H9 (cell line): ENCODE results near the gene WHRN. TPM values are rescaled to one million over a fixed set of nuclear protein-coding genes. Genes with fewer than 3 reads are reported as not detected.

Source experiments
- DNase-seq: peaks from one replicate; pipeline ENCODE4 v3.0.0-alpha.2; 2017
- H2AFZ ChIP-seq: one replicate; pipeline ENCODE4 v1.6.1; 2013; ENCODE audit warnings: mild to moderate bottlenecking, low read length, control low read depth, moderate library complexity
- H2AK5ac ChIP-seq: 2 replicates; pipeline ENCODE4 v1.6.1; 2013; ENCODE audit warnings: low read length, control low read depth, mixed read lengths; ENCODE audit not compliant: insufficient read length
- H2BK120ac ChIP-seq: one replicate; pipeline ENCODE4 v1.6.1; 2013; ENCODE audit warnings: low read depth, mild to moderate bottlenecking, low read length, control low read depth, inconsistent platforms; ENCODE audit not compliant: poor library complexity, severe bottlenecking
- H2BK12ac ChIP-seq: 2 replicates; pipeline ENCODE4 v1.6.1; 2013; ENCODE audit warnings: low read length, control low read depth, mixed read lengths, low read depth; ENCODE audit not compliant: insufficient read length
- H2BK15ac ChIP-seq: 2 replicates; pipeline ENCODE4 v1.6.1; 2013; ENCODE audit warnings: low read depth, low read length, control low read depth
- H2BK20ac ChIP-seq: one replicate; pipeline ENCODE4 v1.6.1; 2013; ENCODE audit warnings: low read depth, mild to moderate bottlenecking, low read length, control low read depth, inconsistent platforms; ENCODE audit not compliant: poor library complexity, severe bottlenecking
- H2BK5ac ChIP-seq: 2 replicates; pipeline ENCODE4 v1.6.1; 2013; ENCODE audit warnings: low read length, control low read depth, mixed read lengths; ENCODE audit not compliant: insufficient read length
- H3K14ac ChIP-seq: 2 replicates; pipeline ENCODE4 v1.6.1; 2013; ENCODE audit warnings: low read length, control low read depth; ENCODE audit not compliant: insufficient read depth
- H3K18ac ChIP-seq: 2 replicates; pipeline ENCODE4 v1.6.1; 2013; ENCODE audit warnings: low read depth, mild to moderate bottlenecking, mixed read lengths, low read length, control low read depth; ENCODE audit not compliant: insufficient read length
- H3K23ac ChIP-seq: 2 replicates; pipeline ENCODE4 v1.6.1; 2013; ENCODE audit warnings: low read length, control low read depth, mixed read lengths, low read depth; ENCODE audit not compliant: insufficient read length
- H3K23me2 ChIP-seq: 2 replicates; pipeline ENCODE4 v1.6.1; 2013; ENCODE audit warnings: low read depth, mild to moderate bottlenecking, mixed read lengths, low read length, control low read depth; ENCODE audit not compliant: insufficient read length, poor library complexity, severe bottlenecking
- H3K27ac ChIP-seq: 2 replicates; pipeline ENCODE4 v1.5.1; 2013; ENCODE audit warnings: low read length, control low read depth, mixed read lengths, low read depth; ENCODE audit not compliant: insufficient read length
- H3K27me3 ChIP-seq: 2 replicates; pipeline ENCODE4 v1.6.1; 2013; ENCODE audit warnings: low read length, control low read depth, inconsistent platforms; ENCODE audit not compliant: insufficient read depth
- H3K4ac ChIP-seq: 2 replicates; pipeline ENCODE4 v1.6.1; 2013; ENCODE audit warnings: low read depth, mild to moderate bottlenecking, control low read depth, inconsistent platforms, low read length, moderate library complexity
- H3K4me1 ChIP-seq: 2 replicates; pipeline ENCODE4 v1.6.1; 2013; ENCODE audit warnings: low read length, control low read depth, inconsistent platforms; ENCODE audit not compliant: insufficient read depth
- H3K4me2 ChIP-seq: 2 replicates; pipeline ENCODE4 v1.6.1; 2013; ENCODE audit warnings: low read length, control low read depth, mixed read lengths; ENCODE audit not compliant: insufficient read length, insufficient read depth
- H3K56ac ChIP-seq: 2 replicates; pipeline ENCODE4 v1.6.1; 2013; ENCODE audit warnings: low read depth, mild to moderate bottlenecking, mixed read lengths, low read length, control low read depth; ENCODE audit not compliant: insufficient read length
- H3K79me1 ChIP-seq: 2 replicates; pipeline ENCODE4 v1.6.1; 2013; ENCODE audit warnings: low read depth, mild to moderate bottlenecking, moderate library complexity, low read length, control low read depth, inconsistent platforms; ENCODE audit not compliant: insufficient read depth, poor library complexity, severe bottlenecking
- H3K79me2 ChIP-seq: 2 replicates; pipeline ENCODE4 v1.6.1; 2013; ENCODE audit warnings: low read length, control low read depth, inconsistent platforms; ENCODE audit not compliant: insufficient read depth
- H3K9ac ChIP-seq: 2 replicates; pipeline ENCODE4 v1.6.1; 2013; ENCODE audit warnings: low read length, control low read depth, mixed read lengths; ENCODE audit not compliant: insufficient read length; ENCODE audit errors: extremely low read depth
- H3K9me3 ChIP-seq: one replicate; pipeline ENCODE4 v1.6.1; 2013; ENCODE audit warnings: low read depth, low read length, inconsistent platforms; ENCODE audit not compliant: control insufficient read depth
- H3T11ph ChIP-seq: one replicate; pipeline ENCODE4 v1.6.1; 2013; ENCODE audit warnings: mild to moderate bottlenecking, low read length, control low read depth, inconsistent platforms
- H4K20me1 ChIP-seq: one replicate; pipeline ENCODE4 v1.6.1; 2013; ENCODE audit not compliant: control insufficient read depth, insufficient read length, insufficient read depth
- H4K5ac ChIP-seq: 2 replicates; pipeline ENCODE4 v1.6.1; 2013; ENCODE audit warnings: low read depth, mild to moderate bottlenecking, mixed read lengths, low read length, control low read depth; ENCODE audit not compliant: insufficient read length
- H4K8ac ChIP-seq: replicated peaks from 2 replicates; pipeline ENCODE4 v1.6.1; 2013; ENCODE audit warnings: low read length, control low read depth, mixed read lengths, low read depth; ENCODE audit not compliant: insufficient read length
- H4K91ac ChIP-seq: 2 replicates; pipeline ENCODE4 v1.6.1; 2013; ENCODE audit warnings: low read depth, mild to moderate bottlenecking, moderate library complexity, mixed read lengths, low read length, control low read depth; ENCODE audit not compliant: insufficient read length
- H3K27ac Mint-ChIP-seq, 3 experiments: 2 replicates in 2 of 3; 3 replicates in 1 of 3; pipeline ENCODE4 v1.8.0; 2020 to 2021; ENCODE audit warnings: mixed read lengths in 3 of 3, mild to moderate bottlenecking in 1 of 3, moderate library complexity in 1 of 3
- H3K27me3 Mint-ChIP-seq: 2 replicates; pipeline ENCODE4 v1.8.0; 2021; ENCODE audit warnings: low read depth, mild to moderate bottlenecking, moderate library complexity, mixed read lengths
- H3K36me3 Mint-ChIP-seq, 3 experiments: 2 replicates in 2 of 3; 3 replicates in 1 of 3; pipeline ENCODE4 v1.8.0; 2020 to 2021; ENCODE audit warnings: low read depth in 3 of 3, mixed read lengths in 3 of 3; ENCODE audit not compliant: insufficient read depth in 1 of 3
- H3K4me1 Mint-ChIP-seq, 2 experiments: 2 replicates each; pipeline ENCODE4 v1.8.0; 2020; ENCODE audit warnings: mixed read lengths in 2 of 2
- H3K4me3 Mint-ChIP-seq, 2 experiments: 2 replicates in 1 of 2; 3 replicates in 1 of 2; pipeline ENCODE4 v1.8.0; 2020 to 2021; ENCODE audit warnings: mild to moderate bottlenecking in 2 of 2, mixed read lengths in 2 of 2, moderate library complexity in 1 of 2
- H3K9me3 Mint-ChIP-seq, 2 experiments: 2 replicates in 1 of 2; 3 replicates in 1 of 2; pipeline ENCODE4 v1.8.0; 2020; ENCODE audit warnings: mild to moderate bottlenecking in 2 of 2, mixed read lengths in 2 of 2, moderate library complexity in 1 of 2
- CTCF ChIP-seq: fragments of 200-600 bp; sonication (generic); conservative IDR thresholded peaks from 3 replicates; pipeline ENCODE4 v1.8.0; 2021; ENCODE audit warnings: antibody characterized with exemption, mild to moderate bottlenecking
- total RNA-seq: library from RNA; stranded (reverse); gene quantifications from 2 replicates; pipeline ENCODE4 v1.2.1, GENCODE V29; 2021

The WHRN gene
- total RNA-seq, 1 experiment from 2014 or later, result 2.2 TPM

GRCh38 chr9:114521846-114522245 is 16.6 kb upstream of the WHRN start:
- Histone ChIP-seq H4K91ac (no peak overlapping the region), H3K14ac (no peak overlapping the region), H2BK12ac (no peak overlapping the region), H3K56ac (no peak overlapping the region), H3K4me2 (no peak overlapping the region), H3K79me2 (no peaks in the 10 kb centered on the region), H4K5ac (no peak overlapping the region), H3K27ac (no peak overlapping the region), H4K8ac (no peak overlapping the region), H4K20me1 (no peaks in the 10 kb centered on the region), H3T11ph (no peak overlapping the region), H3K27me3 (no peaks in the 10 kb centered on the region; the same call in 1 of the 2 replicates), H3K9me3 (no peaks in the 10 kb centered on the region), H3K23me2 (no peaks in the 10 kb centered on the region), H3K79me1 (no peaks in the 10 kb centered on the region), H3K4ac (no peak overlapping the region), H2BK20ac (no peak overlapping the region), H3K23ac (no peak overlapping the region), H2BK5ac (no peak overlapping the region), H3K18ac (no peak overlapping the region), H2BK120ac (no peak overlapping the region), H2BK15ac (no peak overlapping the region), H3K4me1 (no peaks in the 10 kb centered on the region), H2AK5ac (no peak overlapping the region), H3K9ac (no peak overlapping the region), H2AFZ (no peak overlapping the region)
- no peak for TF ChIP-seq CTCF
- no peak overlapping the region for H3K4me3 Mint-ChIP-seq
- no peaks in the 10 kb centered on the region for H3K36me3 Mint-ChIP-seq
- no peaks in the 10 kb centered on the region for H3K9me3 Mint-ChIP-seq
- H3K27ac Mint-ChIP-seq, result no peak overlapping the region
- H3K27me3 Mint-ChIP-seq, result peaks cover 44% of the 10 kb centered on the region
- H3K4me1 Mint-ChIP-seq, result peaks cover 0 to 6% of the 10 kb centered on the region in 2 experiments; a peak in 2 of 4 replicates
- DNase-seq, result no peak
